Endothelial cell (in vitro differentiated cells): ENCODE measurements around the gene QSOX1. TPM values are rescaled to one million over a fixed set of nuclear protein-coding genes. Genes with fewer than 3 reads are reported as not detected.

Source experiments
- DNase-seq: peaks from one replicate; pipeline ENCODE4 v3.0.0; 2021; ENCODE audit warnings: low spot score
- H3K27ac Mint-ChIP-seq: one replicate; pipeline ENCODE4 v1.8.0; 2021; ENCODE audit warnings: mixed read lengths, inconsistent platforms; ENCODE audit not compliant: unreplicated experiment
- H3K27me3 Mint-ChIP-seq: one replicate; pipeline ENCODE4 v1.8.0; 2021; ENCODE audit warnings: mild to moderate bottlenecking, moderate library complexity, mixed read lengths, inconsistent platforms; ENCODE audit not compliant: unreplicated experiment
- H3K36me3 Mint-ChIP-seq: one replicate; pipeline ENCODE4 v1.8.0; 2021; ENCODE audit warnings: mild to moderate bottlenecking, low read depth, mixed read lengths, inconsistent platforms; ENCODE audit not compliant: unreplicated experiment
- H3K4me1 Mint-ChIP-seq: one replicate; pipeline ENCODE4 v1.8.0; 2021; ENCODE audit warnings: mild to moderate bottlenecking, mixed read lengths, inconsistent platforms; ENCODE audit not compliant: unreplicated experiment
- H3K4me3 Mint-ChIP-seq: one replicate; pipeline ENCODE4 v1.8.0; 2021; ENCODE audit warnings: mild to moderate bottlenecking, mixed read lengths, inconsistent platforms; ENCODE audit not compliant: unreplicated experiment
- H3K9me3 Mint-ChIP-seq: one replicate; pipeline ENCODE4 v1.8.0; 2021; ENCODE audit warnings: mixed read lengths, inconsistent platforms; ENCODE audit not compliant: unreplicated experiment
- CTCF ChIP-seq: fragments of 200-600 bp; sonication (generic); IDR thresholded peaks from one replicate; pipeline ENCODE4 v1.5.0; 2021; ENCODE audit warnings: antibody characterized with exemption; ENCODE audit not compliant: unreplicated experiment
- total RNA-seq: library from RNA; stranded (reverse); fragmentation: NEBNext Ultra II Directional; extraction: Animal tissue kit (Norgen Biotek cat#: 25700); gene quantifications from one replicate; pipeline ENCODE4 v1.2.1, GENCODE V29; 2021; ENCODE audit not compliant: unreplicated experiment

QSOX1 gene
- total RNA-seq, 1 donor from 2014 or later = 199 TPM

- TF ChIP-seq CTCF = no peak
- no peaks in the 10 kb centered on the region for H3K9me3 Mint-ChIP-seq
- H3K4me1 Mint-ChIP-seq = peaks cover 16% of the 10 kb centered on the region
- peaks cover 20% of the 10 kb centered on the region for H3K36me3 Mint-ChIP-seq
- H3K4me3 Mint-ChIP-seq = no peak overlapping the region
- DNase-seq = no peak
- peaks cover 8% of the 10 kb centered on the region for H3K27me3 Mint-ChIP-seq
- no peak overlapping the region for H3K27ac Mint-ChIP-seq
Observed at GRCh38 chr1:180185281-180185680, 30.6 kb downstream of the QSOX1 start.

GRCh38 chr1:180185971-180186645 lies 31.4 kb downstream of the QSOX1 start:
- Mint-ChIP-seq H3K9me3 (no peaks in the 10 kb centered on the region), H3K4me1 (peaks cover 22% of the 10 kb centered on the region), H3K27ac (peak overlapping the region; percentile 24), H3K4me3 (no peak overlapping the region), H3K36me3 (peaks cover 25% of the 10 kb centered on the region), H3K27me3 (peaks cover 11% of the 10 kb centered on the region)
- no peak for TF ChIP-seq CTCF
- no peak for DNase-seq

- Mint-ChIP-seq H3K27ac (peak overlapping the region; percentile 24), H3K36me3 (peaks cover 32% of the 10 kb centered on the region), H3K27me3 (peaks cover 18% of the 10 kb centered on the region), H3K9me3 (no peaks in the 10 kb centered on the region), H3K4me3 (no peak overlapping the region), H3K4me1 (peaks cover 27% of the 10 kb centered on the region)
- no peak for TF ChIP-seq CTCF
- DNase-seq = no peak
Observed at GRCh38 chr1:180186831-180187230, 32.2 kb downstream of the QSOX1 start.

GRCh38 chr1:180187626-180188025 lies 33.0 kb downstream of the QSOX1 start:
- no peak for DNase-seq
- Mint-ChIP-seq H3K4me3 (no peak overlapping the region), H3K9me3 (no peaks in the 10 kb centered on the region), H3K27me3 (peaks cover 18% of the 10 kb centered on the region), H3K36me3 (peaks cover 33% of the 10 kb centered on the region), H3K27ac (no peak overlapping the region), H3K4me1 (peaks cover 29% of the 10 kb centered on the region)
- no peak for TF ChIP-seq CTCF

- H3K27me3 Mint-ChIP-seq = peaks cover 21% of the 10 kb centered on the region
Observed at GRCh38 chr1:180188091-180188506, 33.4 kb downstream of the QSOX1 start.

More at GRCh38 chr1:180188091-180188506, 33.4 kb downstream of the QSOX1 start:
- peak; percentile 68 for TF ChIP-seq CTCF
- peaks cover 38% of the 10 kb centered on the region for H3K36me3 Mint-ChIP-seq
- no peak overlapping the region for H3K27ac Mint-ChIP-seq
- peaks cover 32% of the 10 kb centered on the region for H3K4me1 Mint-ChIP-seq
- H3K9me3 Mint-ChIP-seq = no peaks in the 10 kb centered on the region
- no peak overlapping the region for H3K4me3 Mint-ChIP-seq
- peak; percentile 73 for DNase-seq
